SH-SY5Y (cell line): ENCODE results near the gene SLC23A3.

Experiments used
- GATA2 ChIP-seq: IDR thresholded peaks from 2 replicates; pipeline ENCODE4 v1.6.1; 2011; ENCODE audit warnings: mild to moderate bottlenecking, low read depth, low read length
- GATA3 ChIP-seq: IDR thresholded peaks from 2 replicates; pipeline ENCODE4 v1.6.1; 2011; ENCODE audit warnings: low read depth, mild to moderate bottlenecking, low read length, moderate library complexity

DNA sequence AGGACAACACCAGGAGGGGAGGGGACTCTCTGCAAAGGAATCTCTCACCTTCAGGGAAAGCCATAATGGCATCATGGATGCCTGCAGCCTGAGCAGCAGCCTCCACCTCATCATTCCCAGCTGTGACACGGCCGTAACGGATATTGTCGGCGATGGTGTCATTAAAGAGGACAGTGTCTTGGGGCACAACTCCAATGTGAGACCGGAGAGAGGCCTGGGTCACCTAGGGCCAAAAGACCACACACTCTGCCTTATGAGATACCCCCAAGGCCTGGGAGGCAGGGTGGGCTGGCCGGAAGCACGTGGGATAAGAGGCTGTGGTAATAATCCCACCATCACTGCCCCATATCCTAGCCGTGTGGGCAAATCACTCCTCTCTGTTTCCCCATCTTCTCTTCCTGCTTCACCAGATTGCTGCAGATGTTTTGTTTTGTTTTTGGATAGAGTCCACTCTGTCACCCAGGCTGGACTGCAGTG lies 41.1 kb upstream of the SLC23A3 start:
- no peak for TF ChIP-seq GATA2
- TF ChIP-seq GATA3, result no peak
